ENCODE data around the gene TBX4.

The TBX4 gene

DNA sequence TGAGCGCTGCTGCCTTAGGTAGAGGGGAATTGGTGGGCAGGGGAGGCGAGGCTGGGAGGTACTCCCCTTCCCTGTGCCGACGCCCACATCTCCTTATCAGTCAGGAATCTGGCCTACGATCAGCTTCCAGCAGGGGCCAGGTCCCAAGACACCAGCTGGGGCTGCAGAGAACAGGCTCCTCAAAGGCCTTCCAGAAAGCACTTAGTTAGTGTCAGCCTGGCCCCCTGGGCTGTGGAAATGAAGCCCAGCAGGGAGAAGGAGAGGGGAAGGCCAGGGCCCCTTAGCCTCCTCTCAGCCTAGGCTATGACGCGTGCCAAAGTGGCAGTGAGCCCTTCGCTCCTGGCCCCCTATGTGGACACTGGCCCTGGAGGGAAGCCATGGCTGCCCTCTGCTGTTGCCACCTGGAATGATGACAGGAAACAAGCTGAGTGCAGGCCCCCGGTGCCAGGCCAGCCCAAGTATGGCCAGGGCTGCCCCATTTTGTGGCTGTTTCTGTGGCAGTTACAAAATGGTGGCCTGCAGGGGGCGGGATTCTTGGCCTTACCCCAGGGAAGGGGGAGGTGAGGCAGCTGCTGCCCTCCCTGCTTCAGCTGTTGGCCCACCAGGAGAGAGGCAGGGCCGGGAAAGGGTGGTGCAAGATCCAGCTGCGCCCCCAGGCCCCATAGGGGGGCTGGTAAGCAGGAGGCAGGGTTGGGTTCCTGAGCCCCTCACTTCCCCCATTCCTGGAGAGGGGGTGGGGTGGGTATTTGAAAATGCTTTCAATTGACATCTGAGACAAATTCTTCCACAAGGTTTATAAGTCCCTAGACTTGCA is 11.3 kb downstream of the TBX4 start:
- in situ Hi-C loops (cut with HindIII; ENCODE audit: low sequenced_read_pairs) = loop anchor here (5.0 kb wide), 1 partner anchor 104 kb away; no protein-coding TSS in a partner anchor

DNA sequence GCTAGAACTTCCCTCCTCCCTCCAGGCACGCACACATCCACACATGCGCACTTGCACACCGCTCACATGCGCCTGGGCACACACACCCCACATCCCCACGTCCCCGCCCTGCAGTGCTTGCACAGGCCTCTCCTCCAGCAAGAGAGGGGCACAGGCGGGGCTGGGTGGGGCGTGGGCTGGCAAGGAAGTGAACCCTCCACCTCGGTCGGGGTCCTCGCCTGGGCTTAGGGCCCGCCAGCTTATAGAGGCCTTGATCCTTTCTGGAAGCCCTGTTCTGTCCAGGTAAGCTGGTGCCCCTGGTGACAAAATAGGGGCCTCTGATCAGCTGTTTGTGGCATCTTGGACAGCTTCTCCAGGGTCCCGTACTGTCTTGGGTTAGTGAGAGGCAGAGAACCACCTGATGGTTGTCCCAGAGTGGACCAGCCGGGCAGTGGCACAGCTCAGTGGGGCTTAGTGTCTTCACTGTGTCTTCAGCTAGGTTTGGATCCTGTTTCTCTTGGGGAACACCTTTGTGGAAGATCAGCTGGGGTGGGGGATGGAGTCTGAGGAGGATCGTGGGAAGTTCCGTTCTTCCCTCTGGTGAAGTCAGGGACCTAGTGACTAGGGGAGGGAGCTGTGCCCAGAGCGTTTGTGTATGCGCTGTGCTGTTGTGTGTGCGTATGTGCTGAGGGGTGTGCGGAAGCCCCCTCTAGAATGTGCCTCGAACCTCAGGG is 12.1 kb downstream of the TBX4 start:
- in situ Hi-C loops (cut with HindIII; ENCODE audit: low sequenced_read_pairs) = loop anchor here (5.0 kb wide), 1 partner anchor 103 kb away; no protein-coding TSS in a partner anchor

DNA sequence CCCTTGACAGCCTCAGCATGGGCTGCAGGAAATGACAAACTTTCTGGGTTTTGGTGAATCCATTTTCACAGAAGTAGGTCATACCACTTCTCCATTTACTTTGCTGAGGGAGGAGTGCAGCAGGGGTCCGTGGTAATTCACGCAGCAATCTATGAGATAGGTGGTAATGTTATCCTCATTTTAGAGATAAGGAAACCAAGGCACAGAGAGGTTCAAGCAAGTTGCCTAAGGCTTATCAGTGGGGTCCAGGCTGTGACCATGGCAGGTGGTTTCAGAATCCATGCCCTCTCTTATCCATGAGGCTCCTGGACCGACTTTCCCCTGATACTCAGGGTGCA is 12.6 kb downstream of the TBX4 start:
- in situ Hi-C loops (cut with HindIII; ENCODE audit: low sequenced_read_pairs) = loop anchor here (5.0 kb wide), 1 partner anchor 102 kb away; no protein-coding TSS in a partner anchor

DNA sequence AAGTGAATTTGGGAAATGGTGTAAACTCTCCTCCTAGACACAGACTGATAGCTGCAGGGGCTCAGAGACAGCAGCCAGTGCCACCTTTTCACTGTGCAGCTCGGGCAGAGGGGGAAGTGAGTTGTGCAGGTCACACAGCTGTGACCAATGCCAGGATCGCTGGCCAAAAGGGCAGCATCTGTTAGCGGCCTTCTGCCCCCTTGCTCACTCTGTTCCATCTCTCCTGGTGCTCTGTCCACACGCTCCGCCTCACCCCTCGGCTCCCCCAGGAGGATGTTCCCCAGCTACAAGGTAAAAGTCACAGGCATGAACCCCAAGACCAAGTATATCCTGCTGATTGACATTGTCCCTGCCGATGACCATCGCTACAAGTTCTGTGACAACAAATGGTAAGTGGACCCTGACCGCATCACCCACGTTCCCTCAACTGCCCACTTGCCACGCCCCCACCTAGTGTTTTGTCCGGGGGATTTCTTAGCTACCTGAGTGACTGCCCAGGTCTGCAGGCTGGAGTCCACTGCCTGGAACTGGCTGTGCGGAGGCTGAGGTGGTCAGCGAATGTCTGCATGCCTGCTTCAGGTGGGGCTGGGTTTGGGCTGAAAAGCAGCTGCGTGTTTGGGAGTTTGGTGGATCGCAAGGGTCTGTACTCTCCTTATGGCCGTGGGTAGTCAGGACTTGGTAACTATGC is 13.5 kb downstream of the TBX4 start:
- in situ Hi-C loops (cut with HindIII; ENCODE audit: low sequenced_read_pairs) = no loop called here

DNA sequence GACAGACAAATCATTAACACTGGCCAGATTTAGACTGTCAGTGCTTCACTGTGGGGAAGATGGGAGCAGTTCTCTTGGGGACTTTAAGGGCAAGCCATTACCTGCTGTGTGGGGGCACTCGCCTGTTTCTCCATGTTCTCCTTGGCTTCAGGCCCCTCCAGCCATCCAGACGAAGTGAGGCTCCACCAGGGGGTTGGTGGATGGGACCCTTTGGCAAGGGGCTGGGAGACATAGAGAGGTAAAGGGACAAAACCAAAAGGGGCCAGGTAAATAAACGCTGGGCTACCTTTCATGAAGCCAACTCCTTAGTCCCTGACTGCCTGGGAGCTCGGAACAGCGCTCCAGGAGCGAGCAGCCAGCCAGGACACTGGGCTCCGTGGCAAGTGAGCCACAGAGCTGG is 14.0 kb downstream of the TBX4 start:
- in situ Hi-C loops (cut with HindIII; ENCODE audit: low sequenced_read_pairs) = no loop called here

DNA sequence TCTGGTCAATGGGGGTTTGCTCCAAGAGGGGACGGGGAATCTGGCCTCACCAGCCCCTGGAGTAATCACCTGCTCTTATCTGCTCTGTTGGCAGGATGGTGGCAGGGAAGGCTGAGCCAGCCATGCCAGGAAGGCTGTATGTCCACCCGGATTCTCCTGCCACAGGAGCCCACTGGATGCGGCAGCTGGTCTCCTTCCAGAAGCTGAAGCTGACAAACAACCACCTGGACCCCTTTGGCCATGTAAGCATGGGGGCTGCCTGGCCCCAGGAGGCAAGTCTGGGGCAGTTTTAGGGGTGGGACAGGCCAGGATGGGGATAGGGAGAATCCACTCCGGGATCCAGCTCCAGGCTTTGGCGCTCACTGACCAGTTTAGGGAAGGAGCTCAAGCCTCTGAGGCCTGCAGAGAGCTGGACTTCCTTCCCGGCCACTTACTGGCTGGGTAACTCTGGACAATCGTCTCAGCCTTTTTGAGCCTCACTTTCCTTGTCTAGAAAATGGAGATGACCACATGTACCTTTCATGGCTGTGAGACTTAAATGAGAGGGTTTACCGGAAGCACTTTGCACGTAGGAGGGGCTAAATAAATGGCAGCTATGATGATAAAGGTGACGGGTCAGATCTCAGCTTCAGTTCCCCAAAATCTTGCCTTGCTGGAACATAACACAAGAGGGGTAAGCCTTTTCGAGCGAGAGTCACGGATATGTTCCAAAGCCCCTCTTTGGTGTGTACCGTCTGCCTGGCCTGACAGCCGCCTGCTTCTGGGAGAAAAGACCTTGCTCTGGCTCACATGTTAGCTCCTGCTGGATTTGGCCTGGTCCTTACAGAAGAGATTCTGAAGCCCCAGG is 15.4 kb downstream of the TBX4 start:
- in situ Hi-C loops (cut with HindIII; ENCODE audit: low sequenced_read_pairs) = no loop called here

DNA sequence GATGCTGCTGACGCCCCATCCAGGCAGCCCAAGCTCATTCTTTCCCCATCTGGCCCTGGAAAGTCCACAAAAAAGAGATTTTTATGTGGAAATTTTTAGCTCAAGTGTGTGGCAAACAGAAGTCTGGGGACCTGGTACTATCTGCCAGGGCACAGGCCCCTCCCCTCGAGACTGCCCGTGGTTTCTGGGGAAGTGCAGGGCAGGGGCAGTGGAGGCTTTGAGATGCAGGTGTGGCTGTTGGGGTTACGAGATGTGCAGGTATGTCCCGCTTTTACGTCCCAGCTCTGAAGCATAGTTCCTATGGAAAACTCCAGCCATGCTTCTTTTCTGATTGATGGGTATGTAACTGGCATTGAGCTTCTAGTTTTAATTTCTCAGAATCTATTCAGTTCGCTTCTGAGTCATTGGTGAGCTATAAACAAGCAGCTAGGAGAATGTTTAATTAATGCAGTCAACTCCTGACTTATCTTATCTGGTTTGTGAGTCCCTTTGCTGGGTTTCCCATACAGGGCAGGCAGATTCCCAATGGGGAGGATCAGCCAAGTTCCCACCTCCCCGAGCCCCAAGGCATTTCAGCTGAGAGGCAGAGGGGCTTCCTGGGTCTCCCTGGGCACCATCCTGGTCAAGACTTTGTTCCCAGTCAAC is 16.2 kb downstream of the TBX4 start:
- in situ Hi-C loops (cut with HindIII; ENCODE audit: low sequenced_read_pairs) = no loop called here

DNA sequence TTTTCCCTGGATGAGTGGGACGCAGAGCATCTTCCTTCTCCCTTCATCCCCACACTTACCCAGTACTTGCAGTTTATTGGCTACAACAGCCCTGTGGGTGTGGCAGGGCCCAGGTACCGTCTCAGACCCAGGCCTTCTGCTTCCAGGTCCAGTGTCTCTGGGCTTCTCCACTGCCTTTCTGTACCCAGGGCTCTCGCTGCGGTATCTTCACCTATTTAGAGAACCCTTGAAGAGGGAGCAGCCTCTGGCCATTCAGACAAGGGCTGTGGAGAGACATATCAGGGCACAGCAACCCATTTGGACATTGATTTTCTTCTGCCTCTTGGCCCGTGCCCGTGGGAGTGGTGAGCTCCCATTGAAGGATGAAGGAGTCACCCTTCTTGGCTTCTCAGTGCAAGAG is 17.3 kb downstream of the TBX4 start:
- in situ Hi-C loops (cut with HindIII; ENCODE audit: low sequenced_read_pairs) = no loop called here

DNA sequence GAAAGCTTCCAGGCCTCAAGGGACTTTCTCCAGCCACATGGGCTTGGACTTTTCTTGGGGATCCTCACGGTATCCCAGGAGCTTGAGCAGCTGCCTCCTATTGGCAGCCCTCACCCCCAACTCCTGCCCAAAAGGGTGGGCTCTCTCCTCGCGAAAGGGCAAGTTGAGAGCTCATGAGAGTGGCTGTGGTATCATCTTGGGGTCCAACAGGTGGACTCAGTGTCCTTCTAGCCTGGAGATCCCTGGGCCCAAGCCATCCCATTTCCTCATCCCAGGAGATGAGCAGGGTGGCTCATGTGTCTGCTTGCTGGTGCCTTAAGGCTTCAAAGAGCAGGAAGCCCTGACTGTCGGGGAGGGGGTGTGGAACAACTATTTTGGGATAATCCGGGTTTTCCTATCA is 17.7 kb downstream of the TBX4 start:
- in situ Hi-C loops (cut with HindIII; ENCODE audit: low sequenced_read_pairs) = no loop called here

DNA sequence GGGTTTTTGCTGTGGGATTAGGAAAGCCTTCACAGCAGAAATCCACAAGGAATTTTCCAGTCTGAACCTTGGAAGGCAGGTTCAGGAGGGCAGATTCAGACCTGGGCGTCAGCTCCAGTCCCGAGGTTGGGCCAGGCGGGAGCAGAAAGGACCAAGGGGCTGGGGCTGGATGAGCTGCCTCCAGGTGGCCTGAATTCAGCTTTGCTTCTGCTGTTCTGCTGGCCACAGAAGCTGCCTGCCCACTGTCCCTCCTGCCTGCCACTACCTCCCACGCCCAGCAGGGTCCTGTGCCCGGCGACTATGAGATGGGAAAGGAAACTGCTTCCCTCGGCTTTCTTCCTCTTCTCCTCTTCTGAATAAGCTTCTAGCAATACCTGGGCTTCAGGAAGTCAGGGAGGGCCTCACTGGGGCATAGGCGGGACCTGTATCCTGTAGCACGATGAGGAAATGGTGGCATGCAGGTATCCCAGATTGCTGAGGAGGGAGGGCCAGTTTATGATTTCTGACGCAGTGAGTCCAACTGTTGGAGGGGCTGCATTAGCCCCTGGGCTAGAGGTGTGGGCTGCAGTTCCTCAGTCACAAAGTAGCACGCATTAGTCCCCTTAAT is 18.4 kb downstream of the TBX4 start:
- in situ Hi-C loops (cut with HindIII; ENCODE audit: low sequenced_read_pairs) = no loop called here

DNA sequence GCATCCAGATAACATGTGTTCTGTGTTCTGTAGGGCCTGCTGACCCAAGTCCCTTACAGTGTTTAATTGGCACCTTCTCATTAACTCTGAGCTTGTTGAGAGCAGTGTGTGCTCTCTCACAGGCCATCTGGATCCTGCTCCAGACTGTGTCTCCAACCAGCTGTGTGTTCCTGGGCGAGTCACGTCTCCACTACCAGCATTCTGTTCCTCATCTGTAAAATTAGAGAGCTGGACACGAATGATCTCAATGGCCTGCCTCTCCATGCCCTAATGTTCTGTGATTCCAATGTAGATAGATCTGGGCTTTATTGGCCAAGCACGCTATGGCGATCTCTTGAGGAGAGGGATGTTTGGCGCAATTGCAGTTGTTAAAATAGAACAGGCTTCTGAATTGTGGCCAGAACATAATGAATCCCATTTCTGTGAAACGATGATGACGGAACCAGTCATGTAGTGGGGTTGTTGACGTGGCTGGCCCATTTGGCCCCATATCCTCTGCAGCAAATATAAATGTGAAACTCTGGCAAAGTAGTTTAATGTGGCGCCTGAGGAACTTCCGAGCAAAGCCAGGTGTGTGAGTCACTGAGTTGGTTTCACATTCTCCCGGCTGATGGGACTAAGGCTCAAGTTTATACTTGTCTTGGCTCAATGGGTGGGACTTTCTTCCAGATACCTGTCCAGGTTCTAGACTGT is 22.2 kb downstream of the TBX4 start:
- in situ Hi-C loops (cut with HindIII; ENCODE audit: low sequenced_read_pairs) = no loop called here

DNA sequence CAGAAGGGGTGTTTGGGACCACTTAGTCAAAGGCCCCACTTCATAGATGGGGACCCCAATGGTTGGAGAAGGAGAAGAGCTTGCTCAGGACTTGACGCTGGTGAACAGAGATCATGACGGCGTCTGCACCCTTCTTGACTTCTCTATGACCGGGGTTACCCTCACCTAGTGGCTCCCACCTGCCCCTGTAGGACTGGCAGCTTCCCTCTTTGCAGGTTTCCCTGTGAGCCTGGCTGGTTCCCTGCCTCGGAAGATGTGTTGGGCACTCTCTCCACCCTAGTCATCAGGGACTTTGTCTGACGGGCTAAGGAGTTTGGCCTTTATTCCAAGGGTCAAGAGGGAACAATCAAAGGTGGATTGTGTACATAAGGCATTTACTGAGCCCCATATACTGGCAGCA is 22.7 kb downstream of the TBX4 start:
- in situ Hi-C loops (cut with HindIII; ENCODE audit: low sequenced_read_pairs) = no loop called here

DNA sequence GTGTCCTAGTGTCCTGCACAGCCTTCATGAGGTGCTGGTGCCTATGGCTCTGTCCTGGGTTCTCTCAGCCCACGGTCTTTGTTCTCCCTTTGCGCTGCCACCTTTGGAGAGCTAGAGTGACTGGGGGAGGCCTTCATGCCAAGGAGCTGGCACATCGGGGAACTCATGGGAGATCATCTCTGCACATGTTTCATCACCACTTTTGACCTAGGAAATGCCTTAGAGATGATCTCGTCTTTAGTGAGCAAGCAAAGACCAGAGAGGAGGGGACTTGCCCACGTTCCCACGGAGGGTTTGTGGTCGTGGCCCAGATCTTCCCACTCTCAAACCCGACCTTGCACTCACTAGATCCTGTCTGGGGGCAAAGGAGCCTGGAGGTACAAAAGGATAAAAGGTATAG is 23.5 kb downstream of the TBX4 start:
- in situ Hi-C loops (cut with HindIII; ENCODE audit: low sequenced_read_pairs) = no loop called here

DNA sequence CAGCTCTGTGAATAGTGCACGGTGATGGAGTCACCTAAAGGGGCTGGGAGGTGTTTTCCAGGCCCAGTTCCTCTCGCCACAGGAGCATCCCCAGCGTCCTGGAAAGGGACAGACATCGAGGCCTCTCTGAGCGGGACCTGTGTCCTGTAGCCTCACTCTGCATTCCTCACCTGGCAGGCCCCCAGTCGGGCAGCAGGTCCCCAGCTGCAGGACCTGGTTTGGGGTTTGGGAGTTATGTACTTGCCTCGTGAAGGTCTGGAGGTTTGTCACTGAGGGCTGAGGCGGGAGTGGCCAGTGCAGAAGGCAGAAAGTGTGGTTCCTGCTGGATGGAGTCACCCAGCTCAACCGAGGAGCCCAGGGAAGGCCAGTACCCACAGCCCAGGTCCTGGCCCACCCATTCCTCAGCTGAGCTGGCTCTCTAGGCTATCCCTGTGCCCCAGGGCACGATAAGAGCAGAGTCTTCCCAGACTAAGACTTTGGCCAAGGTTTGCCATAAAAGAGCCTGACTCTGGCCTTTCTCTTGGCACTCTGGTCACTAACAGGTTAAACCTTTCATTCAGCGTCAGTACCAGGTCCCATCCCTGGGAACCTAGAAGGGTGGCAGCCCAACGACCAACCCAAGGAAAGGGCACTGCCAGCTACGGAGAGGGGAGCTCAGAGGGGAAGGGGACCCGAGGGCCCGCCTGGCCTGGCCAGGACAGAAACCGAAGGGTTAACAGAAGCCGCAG is 24.4 kb downstream of the TBX4 start:
- in situ Hi-C loops (cut with HindIII; ENCODE audit: low sequenced_read_pairs) = no loop called here

DNA sequence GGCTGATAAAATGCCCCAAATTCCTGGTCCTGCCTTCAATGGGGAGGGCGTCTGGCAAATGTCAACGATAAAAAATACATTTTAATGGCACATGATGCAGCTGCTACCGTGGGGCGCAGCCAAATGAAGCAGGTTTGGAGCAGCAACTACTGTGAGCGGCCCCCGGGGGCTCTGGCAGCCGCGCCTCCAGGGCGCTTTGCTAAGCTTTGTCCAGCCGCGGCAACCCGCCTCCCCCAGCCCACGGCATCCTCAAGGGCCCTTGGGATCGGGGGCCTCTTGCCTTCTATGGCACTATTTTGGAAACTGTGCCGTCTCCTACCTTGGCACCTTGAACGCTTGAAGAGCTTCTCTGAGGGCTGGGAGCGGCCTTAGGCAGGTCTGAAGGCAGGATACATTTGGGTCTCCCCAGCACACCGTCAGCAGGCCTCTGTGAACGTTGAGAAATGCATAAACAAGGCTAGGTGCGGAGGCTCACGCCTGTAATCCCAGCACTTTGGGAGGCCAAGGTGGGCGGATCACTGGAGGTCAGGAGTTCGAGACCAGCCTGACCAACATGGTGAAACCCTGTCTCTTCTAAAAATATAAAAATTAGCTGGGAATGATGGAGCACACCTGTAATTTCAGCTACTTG is 25.1 kb downstream of the TBX4 start:
- in situ Hi-C loops (cut with HindIII; ENCODE audit: low sequenced_read_pairs) = no loop called here

DNA sequence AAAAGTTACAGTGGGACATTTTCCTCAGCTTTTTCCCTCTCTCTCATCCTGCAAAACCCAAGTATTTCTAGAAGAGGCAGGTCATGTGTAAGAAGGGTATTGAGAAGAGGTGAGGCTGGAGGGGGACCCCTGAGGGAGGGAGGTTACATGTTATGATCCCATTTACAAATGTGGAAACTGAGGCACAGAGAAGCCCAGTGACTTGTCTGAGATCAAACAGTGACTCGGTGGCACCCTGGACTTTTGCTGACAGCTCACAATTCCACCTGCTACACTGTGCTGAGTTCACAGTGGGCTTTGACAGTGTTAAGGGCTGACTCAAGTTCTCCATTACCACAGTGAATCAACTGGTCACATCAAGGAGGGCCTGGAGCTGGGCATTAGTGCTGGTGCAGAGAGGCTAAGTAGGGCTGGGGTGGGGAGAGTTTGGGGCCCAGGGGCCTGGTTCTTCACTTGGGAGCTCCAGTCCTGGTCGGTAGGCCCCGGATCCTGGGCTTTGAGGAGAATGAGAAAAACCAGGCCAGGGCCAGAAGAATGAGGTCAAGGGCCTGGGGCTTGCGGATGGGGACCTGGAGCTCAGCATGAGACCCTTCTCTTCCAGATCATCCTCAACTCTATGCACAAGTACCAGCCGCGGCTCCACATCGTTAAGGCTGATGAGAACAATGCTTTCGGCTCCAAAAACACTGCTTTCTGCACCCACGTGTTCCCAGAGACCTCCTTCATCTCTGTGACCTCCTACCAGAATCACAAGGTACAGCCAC is 26.0 kb downstream of the TBX4 start:
- in situ Hi-C loops (cut with HindIII; ENCODE audit: low sequenced_read_pairs) = no loop called here

DNA sequence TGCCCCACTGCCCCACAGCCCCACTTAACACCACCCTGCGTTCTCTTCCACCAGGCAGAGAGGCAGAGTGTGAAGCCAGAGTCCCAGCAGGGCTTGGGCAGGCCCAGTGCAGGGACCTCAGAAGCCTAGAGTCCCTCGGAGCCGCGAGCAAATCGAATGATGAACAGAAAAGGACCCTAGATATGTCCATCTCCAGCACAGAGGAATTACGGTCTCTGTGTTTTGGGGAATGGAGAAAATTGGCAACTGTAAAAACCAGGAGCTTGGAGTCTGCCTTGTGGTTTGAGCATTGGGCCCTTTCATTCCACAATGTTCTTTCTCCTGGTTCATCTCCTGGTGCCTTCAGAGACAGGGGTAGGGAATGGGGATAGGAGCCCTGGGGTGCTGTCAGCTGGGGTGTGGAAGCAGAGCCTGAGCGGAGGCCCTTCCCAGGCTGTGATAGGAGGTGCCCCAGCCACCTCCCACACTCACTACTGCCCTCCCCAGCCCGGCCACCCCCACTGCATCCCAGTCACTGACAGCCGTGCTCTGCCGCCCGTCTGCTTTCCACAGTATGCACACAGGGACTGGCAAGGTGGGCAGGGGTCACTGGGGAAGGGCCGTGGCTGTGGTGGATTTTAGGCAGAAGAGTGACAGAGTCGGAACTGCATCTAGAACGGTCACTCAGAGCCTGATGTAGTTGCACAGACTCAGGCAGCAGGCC is 26.7 kb downstream of the TBX4 start:
- in situ Hi-C loops (cut with HindIII; ENCODE audit: low sequenced_read_pairs) = no loop called here

Measured in endothelial cell of hepatic sinusoid (primary cell).